Right lobe of liver (tissue), 4 donors: ENCODE measurements around the gene ACSL1.
A peak's percentile ranks its signal among the peaks of the same experiment; 100 is the strongest.

Experiments
- POLR2A ChIP-seq: fragments of 450-650 bp; IDR thresholded peaks from one replicate; pipeline ENCODE4 v1.6.1; 2017; ENCODE audit warnings: antibody characterized with exemption, mild to moderate bottlenecking
- TF ChIP-seq, protein P1 (sequence below), 4 donors: fragments of 200-600 bp in 3 of 4; fragments of 450-650 bp in 1 of 4; IDR thresholded peaks; one replicate each; pipeline versions ENCODE4 v1.5.1 to v1.8.0; 2016 to 2022; ENCODE audit warnings: antibody characterized with exemption in 4 of 4, mild to moderate bottlenecking in 2 of 4
- donor health status: DM: no; HTN: no; CAD: no.
- donor health status: DM: no; HTN: no; CAD: no.
- donor health status: DM: no; HTN: yes; CAD: no.

DNA sequence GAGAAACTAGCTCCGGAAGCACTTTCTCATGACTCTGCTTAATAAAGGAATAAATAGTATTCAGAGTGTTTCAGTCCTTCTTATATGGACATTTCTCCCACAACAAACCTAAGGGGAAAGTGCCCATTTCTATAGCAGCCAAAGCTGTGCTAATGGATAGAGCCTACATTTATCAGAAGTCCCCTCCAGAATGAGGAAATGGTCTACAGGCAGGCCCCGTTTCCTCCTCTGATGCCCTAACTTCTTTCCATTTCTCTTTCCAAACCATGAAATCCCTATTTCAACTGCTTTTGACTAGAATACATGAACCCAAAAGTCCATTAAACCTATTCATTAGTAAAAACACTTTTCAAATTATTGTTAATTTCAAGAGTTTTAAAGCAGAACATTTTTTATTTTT lies 4.5 kb downstream of the ACSL1 start:
- TF ChIP-seq POLR2A: peak; percentile 6
- TF ChIP-seq, protein P1, sequence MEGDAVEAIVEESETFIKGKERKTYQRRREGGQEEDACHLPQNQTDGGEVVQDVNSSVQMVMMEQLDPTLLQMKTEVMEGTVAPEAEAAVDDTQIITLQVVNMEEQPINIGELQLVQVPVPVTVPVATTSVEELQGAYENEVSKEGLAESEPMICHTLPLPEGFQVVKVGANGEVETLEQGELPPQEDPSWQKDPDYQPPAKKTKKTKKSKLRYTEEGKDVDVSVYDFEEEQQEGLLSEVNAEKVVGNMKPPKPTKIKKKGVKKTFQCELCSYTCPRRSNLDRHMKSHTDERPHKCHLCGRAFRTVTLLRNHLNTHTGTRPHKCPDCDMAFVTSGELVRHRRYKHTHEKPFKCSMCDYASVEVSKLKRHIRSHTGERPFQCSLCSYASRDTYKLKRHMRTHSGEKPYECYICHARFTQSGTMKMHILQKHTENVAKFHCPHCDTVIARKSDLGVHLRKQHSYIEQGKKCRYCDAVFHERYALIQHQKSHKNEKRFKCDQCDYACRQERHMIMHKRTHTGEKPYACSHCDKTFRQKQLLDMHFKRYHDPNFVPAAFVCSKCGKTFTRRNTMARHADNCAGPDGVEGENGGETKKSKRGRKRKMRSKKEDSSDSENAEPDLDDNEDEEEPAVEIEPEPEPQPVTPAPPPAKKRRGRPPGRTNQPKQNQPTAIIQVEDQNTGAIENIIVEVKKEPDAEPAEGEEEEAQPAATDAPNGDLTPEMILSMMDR (IDR thresholded peaks at IDR 0.05): no peak
